Nucleus accumbens (tissue), 56 donors: ENCODE data around the gene BLOC1S1.
"Not testable (repeated sequence)": the region's sequence is repeated elsewhere in the genome, so short reads cannot be mapped to it uniquely, and the experiment has no call there.

ENCODE experiments used
- DNase-seq, 56 donors: peaks; one replicate each; lab custom pipeline; 2025; lab: John Stamatoyannopoulos, UW

BLOC1S1 gene

GRCh38 chr12:55741931-55742680, 26.3 kb downstream of the BLOC1S1 start:
- DNase-seq = no peak

- DNase-seq = peak in 54 of 56 donors; percentile 16 to 91 (median 73)
Observed at GRCh38 chr12:55742719-55743405, 27.0 kb downstream of the BLOC1S1 start, which contains the start of gene GDF11. TSS of gene GDF11 (plus strand) at chr12:55743122. CDS start at chr12:55743317, 195 bp downstream.

GRCh38 chr12:55743406-55744339, 27.8 kb downstream of the BLOC1S1 start:
- DNase-seq = peak in 25 of 56 donors; percentile 15 to 59 (median 39)

DNA sequence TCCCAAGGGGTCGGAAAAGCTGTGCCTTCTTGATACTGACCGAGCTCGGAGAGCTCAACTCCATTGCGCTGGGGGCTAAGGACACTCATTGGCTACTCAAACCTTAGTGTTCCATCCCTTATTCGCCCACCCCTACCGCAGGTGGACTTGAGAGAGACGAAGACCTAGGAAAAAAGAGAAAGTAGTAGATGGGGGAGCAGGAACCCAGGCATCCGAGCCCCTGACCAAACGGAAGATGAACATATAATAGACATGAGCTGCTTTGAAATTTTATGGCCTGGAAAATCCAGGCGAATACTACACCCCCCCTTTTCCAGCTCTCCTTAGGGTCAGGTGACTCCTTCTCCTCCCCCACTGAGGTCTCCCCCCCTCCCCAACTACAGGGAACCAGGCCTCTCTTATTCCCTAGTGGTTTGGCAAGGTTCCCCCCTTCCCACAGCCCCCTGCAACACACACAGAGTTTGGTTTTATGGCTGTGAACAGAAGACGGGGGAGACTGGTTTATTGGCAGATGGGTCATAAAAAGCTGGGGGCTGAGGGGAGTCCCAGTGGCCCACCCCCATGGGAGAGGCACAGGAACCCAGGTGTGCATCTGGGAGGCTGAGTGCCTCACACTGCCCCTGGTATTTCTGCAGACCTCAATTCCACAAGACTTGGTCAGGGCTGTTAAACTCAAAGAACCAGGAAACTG, 28.6 kb downstream of the BLOC1S1 start:
- peak in 4 of 56 donors; percentile 9 to 32 (median 13) for DNase-seq

DNA sequence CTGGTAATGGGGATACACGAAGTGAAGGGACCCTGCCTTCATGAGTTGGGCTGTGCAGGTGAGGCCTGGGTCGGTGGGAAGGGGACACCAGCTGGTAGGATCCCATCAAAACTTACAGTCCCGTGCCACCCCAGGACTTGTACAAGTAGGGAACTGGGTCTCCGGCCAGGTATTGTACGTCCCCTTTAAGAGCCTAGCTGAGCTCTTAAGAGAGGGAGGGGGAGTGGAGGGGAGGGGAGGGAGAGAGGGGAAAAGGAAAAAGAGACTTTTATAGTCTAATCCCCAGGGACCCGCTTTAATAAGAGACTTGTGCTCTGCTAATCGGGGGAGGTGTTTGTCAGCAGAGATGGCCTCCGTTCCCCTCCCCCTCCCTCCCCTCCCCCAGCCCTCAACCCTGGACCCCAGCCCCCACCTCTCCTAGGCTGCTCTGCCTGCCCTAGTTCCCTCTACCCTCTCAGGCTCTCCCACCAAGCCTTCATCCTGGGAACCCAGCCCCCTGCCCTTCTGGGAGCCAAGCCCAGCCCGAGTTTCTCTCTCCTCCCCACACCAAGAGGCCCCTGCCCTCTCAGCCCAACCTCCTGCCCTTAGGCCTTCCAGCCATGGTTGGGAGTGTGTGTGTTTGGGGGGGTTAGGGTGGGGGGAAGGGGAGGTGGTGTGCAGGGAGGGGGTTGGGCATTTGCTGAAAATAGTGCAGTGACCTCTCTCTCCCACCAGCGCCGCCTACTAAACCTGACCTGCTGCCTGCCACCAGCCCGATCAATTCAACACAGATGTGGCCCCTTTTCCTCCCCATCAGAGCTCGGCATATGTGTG, 29.7 kb downstream of the BLOC1S1 start:
- DNase-seq = peak in 15 of 56 donors; percentile 9 to 59 (median 29)

- DNase-seq = no peak
Observed at GRCh38 chr12:55746174-55746912, 30.5 kb downstream of the BLOC1S1 start.

- no peak for DNase-seq
Observed at GRCh38 chr12:55746913-55747231, 31.0 kb downstream of the BLOC1S1 start.

- no peak for DNase-seq
Observed at GRCh38 chr12:55748230-55748993, 32.6 kb downstream of the BLOC1S1 start.

DNA sequence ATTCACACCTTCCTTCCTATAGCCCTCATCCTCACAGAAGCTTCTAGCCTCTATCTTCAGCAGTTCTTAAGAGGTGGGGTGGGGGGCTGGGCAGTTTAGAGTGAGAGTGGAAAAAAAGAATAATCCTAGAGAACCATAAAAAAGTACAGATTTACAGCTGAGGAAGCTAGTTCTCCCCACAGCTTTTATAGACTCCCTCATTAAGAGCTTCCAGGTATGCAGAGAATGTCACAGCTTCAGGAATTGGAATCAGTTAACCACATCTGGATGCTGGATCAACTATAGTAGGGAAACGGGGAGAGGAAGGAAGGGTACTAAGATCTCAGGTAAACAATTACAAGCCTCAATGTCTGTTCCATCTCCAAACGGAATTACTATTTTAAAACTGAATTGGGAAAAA, 39.4 kb downstream of the BLOC1S1 start:
- no peak for DNase-seq

GRCh38 chr12:55757701-55758100, 41.9 kb downstream of the BLOC1S1 start:
- no peak for DNase-seq

- not testable (repeated sequence) for DNase-seq
Observed at GRCh38 chr12:55758575-55758974, 42.7 kb downstream of the BLOC1S1 start.

DNA sequence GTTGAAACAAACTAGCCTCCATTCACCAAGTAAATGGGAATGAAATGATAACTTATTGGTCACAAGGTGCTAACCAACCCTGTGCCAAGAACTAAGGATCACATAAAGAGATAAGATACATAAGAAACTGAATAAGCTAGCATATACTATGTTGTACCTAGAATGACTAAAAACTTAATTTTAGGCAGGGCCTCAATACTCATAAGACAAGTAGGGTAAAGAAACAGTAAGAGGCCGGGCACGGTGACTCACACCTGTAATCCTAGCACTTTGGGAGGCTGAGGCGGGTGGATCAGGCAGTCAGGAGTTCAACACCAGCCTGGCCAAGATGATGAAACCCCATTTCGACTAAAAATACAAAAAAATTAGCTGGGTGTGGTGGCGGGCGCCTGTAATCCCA, 44.8 kb downstream of the BLOC1S1 start:
- DNase-seq = no peak

- no peak for DNase-seq
Observed at GRCh38 chr12:55762646-55763045, 46.8 kb downstream of the BLOC1S1 start.

- no peak for DNase-seq
Observed at GRCh38 chr12:55765736-55766290, 50.0 kb downstream of the BLOC1S1 start.

DNA sequence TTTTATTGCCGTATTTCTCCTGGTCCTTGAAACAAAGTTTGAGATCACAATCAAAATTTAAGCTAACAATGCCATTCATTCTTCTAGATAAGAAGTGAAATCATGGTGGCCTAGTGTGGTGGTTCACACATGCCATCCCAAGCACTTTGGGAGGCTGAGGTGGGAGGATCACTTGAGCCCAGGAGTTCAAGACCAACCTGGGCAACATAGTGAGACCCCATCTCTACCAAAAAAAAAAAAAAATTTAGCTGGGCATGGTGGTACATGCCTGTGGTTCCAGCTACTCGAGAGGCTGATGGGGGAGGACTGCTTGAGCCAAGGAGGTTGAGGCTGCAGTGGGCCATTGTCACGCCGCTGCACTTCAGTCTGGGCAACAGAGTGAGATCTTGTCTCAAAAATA, 51.3 kb downstream of the BLOC1S1 start:
- DNase-seq = no peak
